Inflammatory macrophage treated with lipopolysaccharide for 1 hour (primary cell): Measurements from ENCODE around the gene MYG1.
"Not testable (repeated sequence)": the region's sequence is repeated elsewhere in the genome, so short reads cannot be mapped to it uniquely, and the experiment has no call there.

Experiments
- DNase-seq, 2 donors: peaks; one replicate each; pipeline ENCODE4 v3.0.0-alpha.2; 2020 to 2022

Gene MYG1

DNA sequence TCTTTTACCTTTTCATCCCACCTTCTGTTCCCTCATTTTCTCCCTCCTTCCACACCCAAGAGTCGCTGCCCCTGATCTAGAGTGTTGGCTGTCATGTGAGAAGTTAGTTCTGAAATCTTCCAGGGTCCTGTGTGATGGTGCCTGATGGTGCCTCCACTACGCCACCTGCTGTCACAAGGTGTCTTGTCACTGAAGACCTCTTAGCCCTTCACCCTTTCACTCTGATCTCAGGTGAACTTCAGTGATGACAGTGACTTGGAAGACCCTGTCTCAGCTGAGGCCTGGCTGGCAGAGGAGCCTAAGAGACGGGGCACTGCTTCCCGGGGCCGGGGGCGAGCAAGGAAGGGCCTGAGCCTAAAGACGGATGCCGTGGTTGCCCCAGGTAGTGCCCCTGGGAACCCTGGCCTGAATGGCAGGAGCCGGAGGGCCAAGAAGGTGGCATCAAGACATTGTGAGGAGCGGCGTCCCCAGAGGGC is 11.7 kb upstream of the MYG1 start:
- DNase-seq = peak; percentile 29 to 67

DNA sequence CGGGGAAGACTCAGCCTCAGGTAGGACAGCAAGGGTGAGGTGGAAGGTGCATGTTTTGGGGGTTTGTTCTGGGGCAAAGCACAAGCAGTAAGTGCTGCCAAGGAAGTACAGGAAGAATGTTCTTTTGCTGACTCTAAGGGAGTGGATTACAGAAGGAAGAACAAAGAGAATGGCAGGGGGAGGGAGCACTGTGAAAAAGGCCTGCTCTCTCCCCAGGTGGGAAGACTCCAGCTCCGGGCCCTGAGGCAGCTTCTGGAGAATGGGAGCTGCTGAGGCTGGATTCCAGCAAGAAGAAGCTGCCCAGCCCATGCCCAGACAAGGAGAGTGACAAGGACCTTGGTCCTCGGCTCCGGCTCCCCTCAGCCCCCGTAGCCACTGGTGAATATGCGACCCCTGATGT is 11.2 kb upstream of the MYG1 start:
- DNase-seq = no peak

DNA sequence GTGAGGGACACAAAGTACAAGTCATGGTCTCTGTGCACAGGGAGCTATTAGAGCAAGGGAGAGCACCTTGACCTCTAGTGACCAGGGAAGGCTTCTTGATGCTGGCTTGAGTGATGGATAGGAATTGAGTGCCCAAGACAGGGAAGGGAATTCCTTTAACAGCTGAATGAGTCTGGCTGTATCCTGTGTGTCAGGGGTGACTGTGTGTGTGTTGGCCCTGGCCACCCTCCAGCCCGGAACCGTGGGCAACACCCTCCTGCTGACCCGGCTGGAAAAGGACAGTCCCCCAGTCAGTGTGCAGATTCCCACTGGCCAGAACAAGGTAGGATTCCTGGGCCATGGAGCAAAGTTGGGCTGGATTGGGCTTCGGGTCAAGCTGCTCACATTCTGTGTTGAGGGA is 9.6 kb upstream of the MYG1 start:
- DNase-seq = no peak

DNA sequence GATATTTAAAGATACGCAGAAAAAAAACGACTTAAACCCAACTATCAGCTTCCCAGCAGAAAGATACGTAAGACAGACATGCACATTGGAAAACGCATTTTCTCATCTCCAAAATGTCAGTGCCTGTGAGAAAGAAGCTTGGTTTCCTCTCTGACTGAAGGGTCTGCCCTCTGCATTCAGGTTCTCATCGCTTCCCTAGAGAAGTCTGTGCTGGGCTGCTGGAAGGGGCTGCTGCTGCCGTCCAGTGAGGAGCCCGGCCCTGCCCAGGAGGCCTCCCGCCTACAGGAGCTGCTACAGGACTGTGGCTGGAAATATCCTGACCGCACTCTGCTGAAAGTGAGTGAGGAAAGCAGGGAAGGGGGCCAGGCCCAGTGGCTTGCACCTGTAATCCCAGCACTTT is 8.8 kb upstream of the MYG1 start:
- no peak for DNase-seq

DNA sequence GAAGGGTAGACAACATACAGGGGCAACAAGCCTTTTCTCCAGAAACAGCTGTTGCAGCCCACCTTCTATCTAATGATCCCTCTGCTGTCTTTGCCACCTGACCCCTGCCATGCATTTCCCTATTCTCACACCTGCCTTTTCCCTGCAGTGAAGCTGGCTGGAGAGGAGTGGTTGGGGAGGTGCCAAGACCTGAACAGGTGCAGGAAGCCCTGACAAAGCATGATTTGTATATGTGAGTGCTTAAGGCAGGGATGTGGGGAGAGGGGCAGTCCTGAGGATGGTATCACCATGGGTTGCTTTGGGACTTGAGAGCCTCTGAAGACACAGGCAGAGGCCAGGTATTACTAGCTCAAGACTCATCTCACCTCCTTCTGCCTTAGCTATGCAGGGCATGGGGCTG is 7.1 kb upstream of the MYG1 start:
- no peak for DNase-seq

DNA sequence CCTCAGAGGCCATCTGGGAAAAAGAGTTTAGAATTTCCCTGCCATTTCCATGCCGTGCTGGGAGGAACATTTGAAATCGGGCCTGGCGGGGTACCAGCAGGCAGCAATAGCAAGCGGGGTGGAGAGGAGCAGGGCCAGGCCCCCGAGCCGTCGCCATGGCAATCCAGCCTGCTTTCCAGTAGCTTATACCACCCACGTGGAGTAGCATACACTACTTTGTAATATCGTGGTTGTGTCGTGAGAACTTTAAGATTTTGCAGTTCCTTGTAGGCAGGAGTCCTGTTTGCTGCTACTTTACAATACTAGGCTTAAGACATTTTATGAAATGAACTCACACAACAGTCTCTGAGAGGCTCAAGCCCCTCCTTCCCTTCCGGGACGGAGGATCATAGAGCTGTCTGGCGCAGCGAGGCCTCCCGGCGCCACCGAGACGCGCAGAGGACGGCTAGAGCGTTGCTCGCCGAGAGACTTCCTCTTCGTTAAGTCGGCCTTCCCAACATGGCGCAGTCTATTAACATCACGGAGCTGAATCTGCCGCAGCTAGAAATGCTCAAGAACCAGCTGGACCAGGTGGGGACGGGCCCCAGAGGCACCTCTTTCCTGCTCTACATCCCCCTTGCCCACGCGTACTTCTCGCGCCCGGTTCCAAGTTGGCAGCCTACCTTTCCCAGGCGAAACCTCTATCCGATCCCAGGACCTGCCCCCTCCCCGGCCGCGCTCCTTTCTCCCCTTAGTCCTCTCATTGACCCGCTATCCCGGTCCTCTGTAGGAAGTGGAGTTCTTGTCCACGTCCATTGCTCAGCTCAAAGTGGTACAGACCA is 4.2 kb upstream of the MYG1 start, which contains the start of gene PFDN5:
Gene PFDN5 (plus strand): TSS at position 473 of the 821 bp plus-strand sequence. CDS start 26 bp downstream, at position 499.
- peak; percentile 77 to 78 for DNase-seq

DNA sequence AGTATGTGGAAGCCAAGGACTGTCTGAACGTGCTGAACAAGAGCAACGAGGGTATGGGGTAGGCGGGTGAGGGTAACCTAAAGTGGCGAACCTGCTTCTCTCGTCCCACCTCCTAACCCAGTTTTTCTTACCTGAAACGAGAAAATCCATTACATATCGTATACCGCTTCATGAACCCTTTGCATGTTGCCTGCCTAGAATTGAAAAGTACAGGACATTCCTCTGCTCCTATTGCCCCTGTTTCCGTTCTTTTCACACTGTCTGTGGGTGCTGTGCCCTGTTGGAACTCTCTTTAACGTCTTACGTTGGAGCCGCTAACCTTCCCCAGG is 3.6 kb upstream of the MYG1 start:
- no peak for DNase-seq

DNA sequence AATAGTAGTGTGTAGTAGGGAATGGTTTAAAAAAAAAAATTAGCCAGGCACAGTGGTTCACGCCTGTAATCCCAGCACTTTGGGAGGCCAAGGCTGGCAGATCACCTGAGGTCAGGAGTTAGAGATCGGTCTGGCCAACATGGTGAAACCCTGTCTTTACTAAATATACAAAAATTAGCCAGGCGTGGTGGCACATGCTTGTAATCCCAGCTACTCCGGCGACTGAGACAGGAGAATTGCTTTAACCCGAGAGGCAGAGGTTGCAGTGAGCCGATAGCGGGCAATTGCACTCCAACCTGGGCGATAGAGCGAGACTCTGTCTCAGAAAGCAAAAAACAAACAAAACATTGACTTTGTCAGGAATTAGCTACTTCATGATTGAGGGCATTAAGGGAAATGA is 2.4 kb upstream of the MYG1 start:
- not testable (repeated sequence) for DNase-seq

DNA sequence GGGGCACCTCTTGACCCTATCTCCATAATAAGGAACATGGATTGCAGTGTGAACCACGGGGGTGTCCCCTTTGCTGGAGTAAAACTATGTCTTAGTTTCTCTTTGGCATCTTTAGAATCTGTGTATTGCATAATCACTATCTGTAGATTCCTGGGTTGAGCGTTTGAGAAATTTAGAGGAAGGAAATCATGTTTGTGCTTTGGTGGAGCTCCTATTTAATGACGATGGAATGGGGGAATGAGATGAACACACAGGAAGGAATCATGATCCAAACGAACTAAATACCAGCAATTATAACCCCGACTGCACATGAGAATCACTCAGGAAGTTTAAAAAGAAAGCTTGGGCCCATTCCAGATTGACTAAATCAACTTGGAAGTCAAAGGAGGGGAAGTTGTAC is 1.3 kb upstream of the MYG1 start:
- peak; percentile 84 to 94 for DNase-seq

DNA sequence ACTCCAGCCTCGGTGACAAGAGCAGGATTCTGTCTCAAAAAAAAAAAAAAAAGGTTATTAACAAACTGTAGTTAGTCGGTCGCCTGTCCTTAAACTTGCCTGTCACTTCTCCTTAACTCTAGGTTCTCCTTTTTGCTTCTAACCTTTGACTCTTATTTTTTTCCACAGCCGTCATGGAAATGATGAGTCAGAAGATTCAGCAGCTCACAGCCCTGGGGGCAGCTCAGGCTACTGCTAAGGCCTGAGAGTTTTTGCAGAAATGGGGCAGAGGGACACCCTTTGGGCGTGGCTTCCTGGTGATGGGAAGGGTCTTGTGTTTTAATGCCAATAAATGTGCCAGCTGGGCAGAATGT is 418 bp upstream of the MYG1 start:
- peak; percentile 92 to 95 for DNase-seq

DNA sequence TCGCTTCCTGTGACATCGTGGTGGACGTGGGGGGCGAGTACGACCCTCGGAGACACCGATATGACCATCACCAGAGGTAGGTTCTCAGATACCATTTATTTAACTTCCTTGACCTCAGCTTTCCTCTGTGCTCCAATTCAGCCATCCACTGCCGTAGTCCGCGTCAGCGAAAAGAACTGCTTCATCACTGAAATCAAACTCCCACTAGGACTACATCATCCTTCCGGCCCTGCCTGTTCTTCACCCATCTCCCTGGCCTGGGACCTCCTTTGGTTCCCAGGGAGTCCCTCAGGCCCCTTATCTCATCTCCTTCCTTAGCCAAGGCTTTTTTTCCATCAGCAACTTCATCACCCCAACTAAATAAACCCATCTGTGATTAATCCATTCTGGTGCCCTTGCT is 692 bp downstream of the MYG1 start:
- DNase-seq = peak; percentile 32 to 42

DNA sequence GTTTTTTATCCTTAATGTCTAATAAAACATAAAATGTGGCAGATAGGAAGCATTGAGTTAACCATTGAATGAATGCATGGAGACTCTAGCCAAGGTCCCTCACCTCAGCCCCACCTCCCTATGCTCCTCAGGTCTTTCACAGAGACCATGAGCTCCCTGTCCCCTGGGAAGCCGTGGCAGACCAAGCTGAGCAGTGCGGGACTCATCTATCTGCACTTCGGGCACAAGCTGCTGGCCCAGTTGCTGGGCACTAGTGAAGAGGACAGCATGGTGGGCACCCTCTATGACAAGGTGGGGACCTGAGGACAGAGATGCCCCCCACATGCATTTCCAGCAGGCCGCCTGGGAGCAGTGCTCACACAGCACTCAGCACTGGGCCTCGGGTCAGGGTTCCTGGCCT is 3.4 kb downstream of the MYG1 start:
- DNase-seq = no peak

DNA sequence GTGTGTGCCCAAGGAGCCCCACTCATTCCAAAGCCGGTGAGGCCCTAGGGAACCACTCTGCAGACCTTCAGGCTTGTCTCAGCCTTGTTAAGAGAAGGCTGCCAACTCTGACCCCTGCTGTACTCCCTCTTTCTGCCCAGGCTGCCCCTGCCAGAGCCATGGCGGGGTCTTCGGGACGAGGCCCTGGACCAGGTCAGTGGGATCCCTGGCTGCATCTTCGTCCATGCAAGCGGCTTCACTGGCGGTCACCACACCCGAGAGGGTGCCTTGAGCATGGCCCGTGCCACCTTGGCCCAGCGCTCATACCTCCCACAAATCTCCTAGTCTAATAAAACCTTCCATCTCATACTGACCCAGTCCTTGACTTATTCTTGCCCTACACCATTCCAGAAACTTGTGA is 7.3 kb downstream of the MYG1 start:
- no peak for DNase-seq

DNA sequence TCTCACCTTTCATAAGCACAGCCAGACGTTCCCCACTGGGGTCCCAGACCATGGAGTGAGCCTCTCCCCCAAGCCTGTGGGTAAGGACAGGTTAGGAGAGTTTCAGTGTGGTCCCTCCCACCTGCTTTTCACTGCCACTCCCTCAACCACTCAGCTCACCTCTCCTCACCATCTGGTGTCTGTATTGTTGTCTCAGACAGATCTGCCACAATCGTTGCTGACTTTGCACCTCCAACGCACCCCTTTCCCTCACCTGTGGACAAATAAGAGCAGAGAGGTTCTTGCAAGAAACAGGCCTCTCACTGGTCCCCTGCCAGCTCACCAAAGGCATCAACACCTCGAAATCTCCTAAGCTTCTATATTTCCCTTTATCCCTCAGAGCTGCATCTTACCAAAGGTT is 8.8 kb downstream of the MYG1 start:
- no peak for DNase-seq

DNA sequence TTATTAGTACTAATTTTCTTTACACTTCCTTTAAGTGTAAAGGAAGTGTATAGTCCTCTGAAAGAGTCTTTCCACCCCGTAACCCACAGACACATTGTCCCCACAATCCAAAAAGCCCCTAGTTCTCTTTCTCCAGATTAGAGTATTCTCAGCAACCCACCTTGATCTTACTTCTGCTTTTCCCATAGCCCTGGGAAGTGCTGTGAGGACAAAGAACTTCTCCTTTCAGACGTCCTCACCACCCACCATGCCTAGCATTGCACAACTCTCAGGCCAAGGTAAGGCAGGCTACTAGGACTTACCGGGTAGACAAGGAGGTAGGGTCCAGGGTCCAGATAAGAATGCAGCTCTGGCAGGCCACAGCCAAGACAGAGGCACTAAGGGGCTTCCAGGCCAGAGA is 14.5 kb downstream of the MYG1 start:
- DNase-seq = peak; percentile 15 to 72

DNA sequence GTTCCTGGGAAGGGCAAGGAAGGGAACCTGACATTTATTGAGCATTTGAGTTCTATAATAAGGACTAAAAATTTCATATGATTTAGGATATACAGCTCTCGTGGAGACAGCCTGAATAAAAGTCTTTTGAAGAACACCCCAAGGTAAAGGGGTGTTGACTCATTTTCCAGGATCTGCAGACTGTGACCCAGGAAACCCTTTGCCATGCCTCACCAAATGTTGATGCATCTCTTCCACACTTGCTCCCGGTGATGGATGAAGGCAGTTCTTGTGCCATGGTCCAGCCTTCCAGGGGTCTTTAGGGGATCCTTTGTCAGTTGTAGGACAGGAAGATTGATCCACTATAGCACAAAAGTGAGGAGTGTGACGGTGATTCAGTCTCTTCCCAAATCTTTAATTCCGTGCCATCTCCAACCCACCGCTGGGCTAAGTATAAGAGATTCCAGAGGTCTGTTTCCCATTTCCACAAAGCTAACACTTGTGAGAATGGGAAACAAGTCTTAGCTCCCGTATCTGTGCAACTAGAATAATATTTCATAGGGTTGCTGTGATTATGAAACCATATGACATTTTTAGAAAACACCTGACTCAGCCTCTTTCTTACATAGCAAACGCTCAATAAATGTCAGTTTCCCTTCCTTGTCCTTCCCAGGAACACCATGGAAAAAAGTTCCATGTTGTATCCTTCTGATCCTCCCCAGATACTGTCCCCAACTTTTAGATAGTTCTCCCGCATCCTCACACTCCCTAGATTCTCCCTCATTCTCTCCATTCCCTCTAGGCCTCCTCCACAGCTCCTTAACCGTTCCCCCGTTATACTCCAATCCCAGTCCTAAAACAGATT is 21.1 kb downstream of the MYG1 start:
- peak in 1 of 2 donors; percentile 20 for DNase-seq

DNA sequence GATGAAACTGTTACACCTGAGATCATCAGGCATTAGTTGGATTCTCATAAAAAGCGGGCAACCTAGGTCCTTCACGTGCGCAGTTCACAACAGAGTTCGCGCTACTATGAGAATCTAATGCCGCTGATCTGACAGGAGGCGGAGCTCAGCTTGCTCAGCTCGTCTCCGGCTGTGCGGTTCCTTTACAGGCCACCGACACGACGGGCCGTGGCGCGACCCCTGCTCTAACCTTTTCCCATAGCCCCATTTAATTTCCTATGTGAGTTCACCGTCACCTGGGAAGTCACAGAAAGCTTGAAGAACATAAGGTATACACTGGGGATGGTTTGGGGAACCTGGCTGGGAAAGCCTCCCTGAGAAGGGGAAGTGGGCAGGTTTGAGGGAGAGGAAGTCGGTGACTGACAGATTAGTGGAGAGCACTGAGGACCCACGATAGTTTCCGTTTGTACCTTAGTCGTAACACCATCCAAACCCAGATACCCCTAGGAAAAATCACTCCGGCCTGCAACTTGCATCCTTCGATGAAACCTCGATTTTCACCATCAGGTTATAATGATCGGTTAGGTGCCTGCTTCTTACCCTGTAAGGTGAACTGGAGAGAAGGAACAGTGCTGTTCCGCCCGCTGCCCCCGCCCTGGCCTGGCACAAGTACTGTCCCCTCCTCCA is 24.8 kb downstream of the MYG1 start:
- peak; percentile 27 to 30 for DNase-seq

DNA sequence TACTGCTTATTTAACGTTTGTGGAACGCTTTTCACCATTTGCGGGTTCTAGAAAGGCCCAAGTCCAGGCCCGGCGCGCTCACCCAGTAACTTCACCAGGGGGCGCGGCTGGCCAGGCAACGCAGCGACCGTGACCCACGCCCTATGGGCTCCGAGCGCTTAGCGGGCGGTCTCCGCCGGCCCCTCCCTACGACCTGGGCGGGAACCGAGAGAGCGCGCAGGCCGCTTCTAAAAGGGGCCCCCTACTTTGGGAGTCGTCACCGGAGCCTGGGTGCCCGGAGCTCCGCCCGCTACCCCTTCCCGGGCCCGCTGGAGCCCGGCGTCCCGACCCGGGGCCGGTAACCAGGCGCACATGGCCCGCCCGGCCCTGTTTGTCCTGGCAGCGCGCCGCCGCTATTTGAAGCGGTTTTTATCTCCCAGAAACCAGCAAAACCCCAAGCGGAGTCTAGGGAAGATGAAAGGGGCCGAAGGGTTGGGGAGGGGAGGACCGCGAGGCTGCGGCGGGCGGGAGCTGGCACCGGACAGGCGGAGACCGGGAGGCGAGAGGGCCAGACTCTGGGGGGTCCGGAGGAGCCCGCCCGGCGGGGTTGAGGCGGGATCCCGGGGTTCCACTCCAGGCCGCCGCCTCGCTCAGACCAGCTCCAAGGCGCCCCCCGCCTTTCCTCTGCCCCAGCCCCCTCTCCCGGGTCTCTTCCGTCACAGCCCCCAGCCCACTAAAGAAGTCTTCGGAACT is 25.4 kb downstream of the MYG1 start:
- peak; percentile 76 to 84 for DNase-seq

DNA sequence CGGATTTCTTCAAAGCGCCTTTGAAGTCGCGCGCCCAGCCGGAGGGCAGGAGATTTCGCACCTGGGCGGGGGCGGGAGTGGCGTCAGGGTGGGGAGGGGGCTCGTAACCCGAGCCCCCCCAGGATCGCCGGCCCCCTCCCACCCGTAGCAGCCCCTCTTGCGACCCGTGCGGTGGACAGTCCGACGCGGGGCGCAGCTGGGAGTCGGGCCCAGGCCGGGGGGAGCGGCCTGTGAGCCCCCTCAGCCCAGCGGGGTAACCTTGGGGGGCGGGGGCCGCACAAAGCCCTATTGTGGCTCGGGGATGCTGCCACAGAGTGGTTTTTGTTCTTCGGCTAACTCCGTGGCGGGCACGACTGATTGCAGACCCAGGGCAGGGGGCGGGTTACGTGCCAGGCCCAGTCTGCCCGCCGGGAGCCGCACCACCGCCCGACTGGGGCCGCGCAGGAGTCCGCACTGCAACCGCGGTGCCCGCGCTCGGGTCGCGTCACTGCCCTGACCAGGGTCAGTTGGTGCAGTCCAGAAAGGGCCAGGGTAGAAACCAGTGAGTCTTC is 26.1 kb downstream of the MYG1 start:
- no peak for DNase-seq

DNA sequence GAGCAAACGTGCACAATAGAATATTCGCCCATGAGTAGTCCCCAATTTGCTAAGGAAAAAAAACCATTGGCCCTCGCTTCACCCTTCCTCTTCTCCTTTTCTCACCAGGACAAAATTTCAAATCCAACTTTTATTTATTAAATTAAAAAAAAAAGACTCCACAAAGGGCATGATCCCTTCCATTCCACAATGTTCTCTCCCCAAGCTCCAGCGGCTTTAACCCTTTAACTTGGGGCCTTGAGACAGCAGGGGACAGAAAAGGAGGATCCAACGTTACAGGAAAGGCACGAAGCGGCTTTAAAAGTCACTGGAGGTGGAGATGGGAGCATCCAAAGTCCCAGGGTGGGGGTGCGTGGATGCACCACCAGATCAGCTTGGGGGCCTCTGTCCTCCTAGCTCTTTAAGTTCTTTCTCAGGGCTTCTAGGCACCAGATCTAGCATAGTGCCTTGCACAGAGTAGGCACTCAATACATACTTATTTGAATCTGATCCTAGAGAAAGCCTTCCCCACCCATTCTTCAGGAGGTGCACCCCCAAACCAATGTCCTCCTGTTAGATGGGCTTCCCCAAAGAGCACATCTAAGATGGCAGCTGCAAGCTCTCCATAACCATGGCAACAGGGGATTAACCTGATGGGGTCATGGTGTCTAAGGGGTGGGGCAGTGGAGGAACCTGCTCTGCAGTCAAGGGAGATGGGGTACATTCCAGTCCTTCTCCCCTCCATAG is 27.1 kb downstream of the MYG1 start:
- no peak for DNase-seq

DNA sequence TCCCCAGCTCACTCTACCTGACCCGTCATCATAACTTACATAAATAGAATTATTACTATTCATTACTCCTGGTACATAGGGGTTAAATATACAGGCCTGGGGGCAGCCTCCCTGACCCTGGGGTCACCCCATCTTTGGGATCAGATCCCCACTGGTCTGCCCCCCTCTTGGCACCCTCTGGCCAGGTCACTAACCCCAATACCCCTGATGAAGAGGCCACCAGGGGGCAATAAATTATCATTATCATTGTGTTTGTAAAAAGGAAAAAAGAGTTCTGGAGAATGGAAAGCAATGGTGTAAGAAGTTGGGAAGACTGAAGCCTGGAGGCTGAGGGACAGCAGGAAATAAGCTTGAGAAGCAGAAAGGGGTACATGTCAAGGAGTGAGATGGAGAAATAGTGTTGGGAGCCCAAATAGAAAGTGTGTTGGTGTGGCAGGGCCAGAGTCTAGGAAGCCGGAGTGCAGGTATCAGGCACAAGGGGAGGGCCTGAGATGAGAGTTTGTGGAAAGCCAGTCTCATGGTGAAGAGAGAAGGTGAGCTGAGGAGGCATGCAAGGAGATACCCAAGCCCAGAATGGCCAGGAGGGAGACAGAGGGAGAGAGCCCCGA is 28.0 kb downstream of the MYG1 start:
- peak; percentile 15 to 72 for DNase-seq
